ENCODE data around the gene DEFB129.

DNA sequence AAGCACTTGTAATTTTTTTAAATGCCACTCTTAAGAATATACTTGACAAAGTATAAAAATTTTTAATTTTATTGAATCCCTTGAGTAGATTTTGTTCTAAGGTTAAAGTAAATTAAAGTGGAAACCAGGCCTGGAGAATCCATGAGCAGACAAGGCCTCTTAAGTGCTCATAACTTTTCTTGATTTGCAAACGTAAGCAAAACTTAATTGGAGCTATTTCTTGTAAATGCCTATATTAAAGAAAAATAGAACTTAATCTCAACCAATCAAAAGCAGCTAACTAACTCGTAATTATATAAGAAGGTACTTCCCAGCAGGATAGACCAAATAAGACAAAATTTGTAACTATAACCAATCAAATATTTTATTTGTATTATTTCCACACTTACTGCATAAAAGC is 12.7 kb upstream of the DEFB129 start:
- TF ChIP-seq, protein P1, sequence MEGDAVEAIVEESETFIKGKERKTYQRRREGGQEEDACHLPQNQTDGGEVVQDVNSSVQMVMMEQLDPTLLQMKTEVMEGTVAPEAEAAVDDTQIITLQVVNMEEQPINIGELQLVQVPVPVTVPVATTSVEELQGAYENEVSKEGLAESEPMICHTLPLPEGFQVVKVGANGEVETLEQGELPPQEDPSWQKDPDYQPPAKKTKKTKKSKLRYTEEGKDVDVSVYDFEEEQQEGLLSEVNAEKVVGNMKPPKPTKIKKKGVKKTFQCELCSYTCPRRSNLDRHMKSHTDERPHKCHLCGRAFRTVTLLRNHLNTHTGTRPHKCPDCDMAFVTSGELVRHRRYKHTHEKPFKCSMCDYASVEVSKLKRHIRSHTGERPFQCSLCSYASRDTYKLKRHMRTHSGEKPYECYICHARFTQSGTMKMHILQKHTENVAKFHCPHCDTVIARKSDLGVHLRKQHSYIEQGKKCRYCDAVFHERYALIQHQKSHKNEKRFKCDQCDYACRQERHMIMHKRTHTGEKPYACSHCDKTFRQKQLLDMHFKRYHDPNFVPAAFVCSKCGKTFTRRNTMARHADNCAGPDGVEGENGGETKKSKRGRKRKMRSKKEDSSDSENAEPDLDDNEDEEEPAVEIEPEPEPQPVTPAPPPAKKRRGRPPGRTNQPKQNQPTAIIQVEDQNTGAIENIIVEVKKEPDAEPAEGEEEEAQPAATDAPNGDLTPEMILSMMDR (IDR thresholded peaks at IDR 0.05; ENCODE audit: insufficient read depth, low read length, poor library complexity, severe bottlenecking), result no peak
- no peak for TF ChIP-seq EZH2phosphoT487 (conservative IDR thresholded peaks at IDR 0.05; ENCODE audit: low read length)
